Mesenchymal stem cell (in vitro differentiated cells and primary cell): ENCODE measurements around the gene PAPLN.

ENCODE experiments used
- DNase-seq: peaks from one replicate; pipeline ENCODE4 v3.0.0-alpha.2; 2013
- H2AFZ ChIP-seq: one replicate; pipeline ENCODE4 v1.6.1; 2013; ENCODE audit warnings: low read depth, mild to moderate bottlenecking, control low read depth, inconsistent platforms, low read length, moderate library complexity
- H2AK5ac ChIP-seq: 2 replicates; pipeline ENCODE4 v1.6.1; 2013; ENCODE audit warnings: low read length, moderate library complexity, mild to moderate bottlenecking, inconsistent platforms; ENCODE audit not compliant: severe bottlenecking
- H2BK120ac ChIP-seq: one replicate; pipeline ENCODE4 v1.6.1; 2013; ENCODE audit warnings: low read depth, mild to moderate bottlenecking, inconsistent platforms, low read length, moderate library complexity
- H2BK12ac ChIP-seq, 2 experiments: one replicate each; pipeline ENCODE4 v1.6.1; 2013; ENCODE audit warnings: inconsistent platforms in 2 of 2, low read length in 2 of 2, mild to moderate bottlenecking in 2 of 2, moderate library complexity in 2 of 2, control low read depth in 1 of 2
- H2BK15ac ChIP-seq: one replicate; pipeline ENCODE4 v1.6.1; 2013; ENCODE audit warnings: mild to moderate bottlenecking, low read depth, inconsistent platforms; ENCODE audit not compliant: poor library complexity, severe bottlenecking
- H2BK5ac ChIP-seq: 2 replicates; pipeline ENCODE4 v1.6.1; 2013; ENCODE audit warnings: low read depth, mild to moderate bottlenecking, low read length, control low read depth, inconsistent platforms; ENCODE audit not compliant: poor library complexity, severe bottlenecking
- H3K14ac ChIP-seq, 2 experiments: one replicate each; pipeline ENCODE4 v1.6.1; 2013; ENCODE audit warnings: inconsistent platforms in 2 of 2, low read length in 2 of 2, control low read depth in 1 of 2, mild to moderate bottlenecking in 1 of 2, moderate library complexity in 1 of 2
- H3K18ac ChIP-seq, 2 experiments: one replicate each; pipeline ENCODE4 v1.6.1; 2013; ENCODE audit warnings: inconsistent platforms in 2 of 2, low read length in 2 of 2, control low read depth in 1 of 2, low read depth in 1 of 2, mild to moderate bottlenecking in 1 of 2
- H3K23ac ChIP-seq, 2 experiments: one replicate each; pipeline ENCODE4 v1.6.1; 2013; ENCODE audit warnings: inconsistent platforms in 2 of 2, low read length in 2 of 2, mild to moderate bottlenecking in 2 of 2, moderate library complexity in 2 of 2, control low read depth in 1 of 2
- H3K27ac ChIP-seq: 2 replicates; pipeline ENCODE4 v1.5.1; 2013; ENCODE audit warnings: mild to moderate bottlenecking, moderate library complexity, low read length, control low read depth, inconsistent platforms; ENCODE audit not compliant: poor library complexity, severe bottlenecking
- H3K27me3 ChIP-seq, 2 experiments: 2 replicates each; pipeline versions ENCODE4 v1.6.1 to v1.7.0; 2013; ENCODE audit warnings: low read length in 2 of 2, mild to moderate bottlenecking in 2 of 2, moderate library complexity in 2 of 2, control low read depth in 1 of 2, inconsistent platforms in 1 of 2; ENCODE audit not compliant: control insufficient read depth in 1 of 2, insufficient read depth in 1 of 2
- H3K36me3 ChIP-seq, 2 experiments: 2 replicates each; pipeline versions ENCODE4 v1.6.1 to v1.7.0; 2013; ENCODE audit warnings: low read length in 2 of 2, control low read depth in 1 of 2, inconsistent platforms in 1 of 2, low read depth in 1 of 2, mild to moderate bottlenecking in 1 of 2; ENCODE audit not compliant: insufficient read depth in 2 of 2, control insufficient read depth in 1 of 2
- H3K4ac ChIP-seq, 2 experiments: one replicate each; pipeline ENCODE4 v1.6.1; 2013; ENCODE audit warnings: inconsistent platforms in 2 of 2, low read length in 2 of 2, mild to moderate bottlenecking in 2 of 2, moderate library complexity in 2 of 2, control low read depth in 1 of 2, low read depth in 1 of 2
- H3K4me1 ChIP-seq: 2 replicates; pipeline ENCODE4 v1.6.1; 2013; ENCODE audit warnings: low read depth, low read length, control low read depth; ENCODE audit not compliant: control insufficient read depth, insufficient read depth
- H3K4me2 ChIP-seq: 2 replicates; pipeline ENCODE4 v1.6.1; 2013; ENCODE audit warnings: low read length, mild to moderate bottlenecking, inconsistent platforms; ENCODE audit not compliant: poor library complexity, severe bottlenecking
- H3K4me3 ChIP-seq, 2 experiments: 2 replicates each; pipeline versions ENCODE4 v1.5.1 to v1.7.0; 2013; ENCODE audit warnings: low read length in 2 of 2, mild to moderate bottlenecking in 2 of 2, control low read depth in 1 of 2, low read depth in 1 of 2; ENCODE audit not compliant: insufficient read depth in 1 of 2
- H3K79me1 ChIP-seq: replicated peaks from 2 replicates; pipeline ENCODE4 v1.6.1; 2013; ENCODE audit warnings: mild to moderate bottlenecking, control low read depth, low read length, inconsistent platforms; ENCODE audit not compliant: poor library complexity, severe bottlenecking
- H3K9ac ChIP-seq: 2 replicates; pipeline ENCODE4 v1.7.0; 2013; ENCODE audit warnings: mild to moderate bottlenecking, low read length, moderate library complexity
- H3K9me3 ChIP-seq: 2 replicates; pipeline ENCODE4 v1.7.0; 2013; ENCODE audit warnings: mild to moderate bottlenecking, low read length; ENCODE audit not compliant: control insufficient read depth
- H4K8ac ChIP-seq: one replicate; pipeline ENCODE4 v1.6.1; 2013; ENCODE audit warnings: inconsistent platforms, mild to moderate bottlenecking, low read length, moderate library complexity
- H4K91ac ChIP-seq: one replicate; pipeline ENCODE4 v1.6.1; 2013; ENCODE audit warnings: mild to moderate bottlenecking, low read length, inconsistent platforms
- WGBS: methylation state at CpG from one replicate; pipeline ENCODE4 v1.1.7; 2013; ENCODE audit warnings: mixed read lengths; 5-methylcytosine and 5-hydroxymethylcytosine counted together

Gene PAPLN

DNA sequence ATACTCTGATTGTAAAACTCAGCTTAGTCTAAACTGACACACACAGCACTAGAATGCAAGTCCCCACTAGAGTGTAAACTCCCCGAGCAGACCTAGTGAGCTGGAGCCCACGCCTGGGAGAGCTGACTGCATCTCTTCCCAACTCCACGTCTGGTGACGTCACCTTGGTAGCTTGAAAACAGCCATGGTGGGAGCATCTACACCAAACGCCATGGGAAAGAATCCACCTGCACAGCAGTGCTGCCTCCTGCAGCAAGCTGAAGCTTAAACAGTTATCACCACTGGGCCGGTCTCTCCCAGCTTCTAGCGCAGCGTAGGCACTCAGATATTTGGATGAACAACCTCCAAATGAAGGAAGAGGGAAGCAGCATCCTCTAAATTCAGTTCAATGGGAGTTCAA is 4.3 kb upstream of the PAPLN start:
- Histone ChIP-seq H3K23ac (no peak overlapping the region), H3K27ac (no peak overlapping the region), H2BK5ac (no peak overlapping the region), H3K4me2 (no peak overlapping the region), H2BK15ac (no peak overlapping the region), H3K14ac (no peak overlapping the region), H4K91ac (no peak overlapping the region), H3K36me3 (no peaks in the 10 kb centered on the region), H4K8ac (no peak overlapping the region), H3K9ac (no peak overlapping the region), H3K18ac (no peak overlapping the region), H3K4me3 (no peak overlapping the region), H3K79me1 (no peaks in the 10 kb centered on the region), H2BK120ac (no peak overlapping the region), H2BK12ac (peak overlapping the region in 1 of 2 experiments; percentile 35), H2AFZ (no peak overlapping the region), H3K4ac (no peak overlapping the region), H3K27me3 (peaks cover 30 to 63% of the 10 kb centered on the region in 2 experiments), H3K9me3 (no peaks in the 10 kb centered on the region), H3K4me1 (peaks cover 56% of the 10 kb centered on the region), H2AK5ac (no peak overlapping the region)
- 85% methylated on average over 8 of the region's 8 CpGs for WGBS
- no peak for DNase-seq

DNA sequence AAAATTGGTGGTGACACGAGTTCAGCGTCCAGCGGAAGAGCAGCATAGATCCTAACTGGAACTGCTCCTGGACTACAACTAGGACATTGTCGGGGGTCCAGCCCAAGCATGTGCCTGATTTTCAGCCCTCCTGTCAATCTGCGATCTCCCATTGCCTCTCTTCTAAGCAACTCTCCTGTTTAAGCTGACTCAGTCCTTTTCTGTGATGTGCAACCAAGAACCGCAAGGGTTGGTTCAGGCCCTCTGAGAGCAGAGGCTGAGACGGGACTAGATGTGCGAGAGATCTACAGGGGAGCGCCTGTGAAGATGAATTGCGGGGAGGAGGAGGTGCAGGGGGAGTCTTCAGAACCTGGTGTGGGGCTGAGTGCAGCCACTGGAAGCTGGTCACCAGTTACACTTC is 3.7 kb upstream of the PAPLN start:
- Histone ChIP-seq H2AK5ac (no peak overlapping the region), H3K9me3 (no peaks in the 10 kb centered on the region), H3K4me3 (no peak overlapping the region), H2AFZ (no peak overlapping the region), H3K23ac (no peak overlapping the region), H4K8ac (no peak overlapping the region), H3K79me1 (no peaks in the 10 kb centered on the region), H3K27me3 (peaks cover 30 to 63% of the 10 kb centered on the region in 2 experiments), H4K91ac (no peak overlapping the region), H2BK5ac (no peak overlapping the region), H2BK15ac (no peak overlapping the region), H3K14ac (no peak overlapping the region), H3K9ac (no peak overlapping the region), H2BK120ac (no peak overlapping the region), H3K36me3 (no peaks in the 10 kb centered on the region), H2BK12ac (no peak overlapping the region), H3K4me1 (peaks cover 54% of the 10 kb centered on the region), H3K4me2 (no peak overlapping the region), H3K18ac (peak overlapping the region in 1 of 2 experiments; percentile 15), H3K27ac (no peak overlapping the region), H3K4ac (no peak overlapping the region)
- DNase-seq, result no peak
- WGBS, result 88% methylated on average over 10 of the region's 10 CpGs

DNA sequence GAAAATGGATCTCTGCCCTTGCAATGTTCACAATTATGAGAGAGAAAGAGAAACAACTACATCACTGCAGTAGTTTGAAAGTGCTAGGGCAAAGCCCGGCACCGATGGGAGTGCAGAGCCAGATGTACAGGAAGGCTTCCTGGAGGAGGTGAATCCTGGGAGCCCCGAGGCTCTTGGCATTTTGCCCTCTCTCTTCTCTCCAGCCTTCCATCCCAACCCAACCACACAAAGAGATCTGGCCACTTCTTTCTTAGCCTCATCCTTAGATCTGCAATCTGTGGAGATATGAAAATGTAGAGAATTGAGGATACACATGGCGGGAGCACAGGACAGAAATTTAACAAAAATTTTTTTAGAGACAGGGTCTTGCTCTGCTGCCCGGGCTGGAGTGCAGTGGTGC is 3.3 kb upstream of the PAPLN start:
- no peak overlapping the region for H3K27ac ChIP-seq
- no peak overlapping the region for H3K9ac ChIP-seq

DNA sequence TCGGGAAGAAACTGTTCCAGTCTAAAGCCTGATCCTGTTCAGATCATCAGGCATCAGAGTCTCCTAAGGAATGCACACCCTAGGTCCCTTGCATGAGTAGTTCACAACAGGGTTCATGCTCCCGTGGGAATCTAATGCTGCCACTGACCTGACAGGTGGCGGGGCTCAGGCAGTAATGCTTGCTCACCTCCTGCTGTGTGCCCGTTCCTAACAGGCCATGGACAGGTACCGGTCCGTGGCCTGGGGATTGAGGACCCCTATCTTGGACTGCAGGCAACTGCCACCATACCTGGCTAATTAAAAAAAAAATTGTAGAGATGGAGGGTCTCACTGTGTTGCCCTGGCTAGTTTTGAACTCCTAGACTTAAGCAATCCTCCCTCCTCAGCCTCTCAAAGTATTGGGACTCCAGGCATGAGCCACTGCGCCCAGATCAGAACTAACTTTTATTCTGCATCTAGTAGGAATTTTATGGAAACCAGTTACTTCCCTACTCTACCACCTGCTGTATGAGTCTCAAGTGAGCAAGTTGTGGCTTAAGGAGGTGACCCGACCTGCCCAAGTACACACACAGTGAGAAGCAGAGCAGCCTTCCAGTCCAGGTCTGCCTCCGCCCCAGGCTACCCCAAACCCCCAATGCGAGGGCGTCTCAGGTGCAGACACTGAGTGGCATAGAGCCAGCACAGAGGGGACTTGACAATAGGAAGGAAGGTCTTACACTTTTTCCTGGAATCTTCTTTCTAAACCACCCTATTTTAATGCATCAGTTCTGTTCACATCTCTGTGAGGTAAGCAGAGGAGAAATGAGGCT is 2.5 kb upstream of the PAPLN start:
- Histone ChIP-seq H2BK120ac (no peak overlapping the region), H2BK5ac (peak overlapping the region; percentile 5), H3K18ac (peak overlapping the region; percentile 54 to 75), H3K4ac (peak overlapping the region in 1 of 2 experiments; percentile 19), H3K9me3 (no peaks in the 10 kb centered on the region), H2BK12ac (peak overlapping the region; percentile 2 to 91), H3K27me3 (peaks cover 30 to 63% of the 10 kb centered on the region in 2 experiments), H2AK5ac (no peak overlapping the region), H2BK15ac (no peak overlapping the region), H3K36me3 (no peaks in the 10 kb centered on the region), H3K4me3 (no peak overlapping the region), H3K14ac (no peak overlapping the region), H2AFZ (no peak overlapping the region), H4K8ac (no peak overlapping the region), H3K9ac (no peak overlapping the region), H3K23ac (no peak overlapping the region), H3K4me1 (peaks cover 57% of the 10 kb centered on the region), H4K91ac (no peak overlapping the region), H3K4me2 (no peak overlapping the region), H3K27ac (no peak overlapping the region), H3K79me1 (no peaks in the 10 kb centered on the region)
- DNase-seq, result no peak
- 79% methylated on average over 5 of the region's 11 CpGs for WGBS

More for the DNA sequence above, 3.3 kb upstream of the PAPLN start:
- peaks cover 30 to 63% of the 10 kb centered on the region in 2 experiments for H3K27me3 ChIP-seq
- no peak overlapping the region for H2BK120ac ChIP-seq
- no peaks in the 10 kb centered on the region for H3K9me3 ChIP-seq
- no peaks in the 10 kb centered on the region for H3K79me1 ChIP-seq
- H2BK5ac ChIP-seq, result no peak overlapping the region
- H4K91ac ChIP-seq, result no peak overlapping the region
- no peak overlapping the region for H2AFZ ChIP-seq
- no peaks in the 10 kb centered on the region for H3K36me3 ChIP-seq
- no peak overlapping the region for H3K14ac ChIP-seq
- no peak overlapping the region for H3K18ac ChIP-seq
- no peak overlapping the region for H3K23ac ChIP-seq
- no peak overlapping the region for H3K4ac ChIP-seq
- H2AK5ac ChIP-seq, result no peak overlapping the region
- no peak overlapping the region for H2BK12ac ChIP-seq
- no peak overlapping the region for H2BK15ac ChIP-seq
- peaks cover 55% of the 10 kb centered on the region for H3K4me1 ChIP-seq
- no peak overlapping the region for H3K4me3 ChIP-seq
- 89% methylated on average over 5 of the region's 5 CpGs for WGBS
- DNase-seq, result no peak
- no peak overlapping the region for H4K8ac ChIP-seq
- no peak overlapping the region for H3K4me2 ChIP-seq
